Measurements from ENCODE around the gene VSIG8.

Gene VSIG8

GRCh38 chr1:159860456-159860855, 2.0 kb downstream of the VSIG8 start:
- H3K9me3 ChIP-seq (ENCODE audit: insufficient read depth, low read length), result no peaks in the 10 kb centered on the region
- no peak overlapping the region for H3K27ac ChIP-seq (ENCODE audit: low read length)
- no peaks in the 10 kb centered on the region for H3K4me1 ChIP-seq (ENCODE audit: low read length)
- H3K9ac ChIP-seq (ENCODE audit: low read length), result no peak overlapping the region
- H4K20me1 ChIP-seq (ENCODE audit: insufficient read depth, low read length), result no peaks in the 10 kb centered on the region
- no peak for TF ChIP-seq CTCF (IDR thresholded peaks at IDR 0.05; ENCODE audit: low read depth, low read length)
- no peak for TF ChIP-seq EZH2phosphoT487 (IDR thresholded peaks at IDR 0.05; ENCODE audit: low read depth)
- H3K79me2 ChIP-seq (ENCODE audit: low read length), result no peaks in the 10 kb centered on the region
- H3K4me2 ChIP-seq (ENCODE audit: low read length), result no peak overlapping the region
- H3K27me3 ChIP-seq (ENCODE audit: low read depth, low read length), result peaks cover 19% of the 10 kb centered on the region
- H3K36me3 ChIP-seq (replicated peaks; ENCODE audit: low read depth, low read length), result no peaks in the 10 kb centered on the region
- H3K4me3 ChIP-seq (ENCODE audit: low read length), result no peak overlapping the region
- no peak overlapping the region for H2AFZ ChIP-seq (ENCODE audit: low read depth, low read length)

GRCh38 chr1:159859767-159860322, 2.6 kb downstream of the VSIG8 start:
- Histone ChIP-seq H3K4me2 (ENCODE audit: low read length) (no peak overlapping the region), H3K9me3 (ENCODE audit: insufficient read depth, low read length) (no peaks in the 10 kb centered on the region), H3K27me3 (ENCODE audit: low read depth, low read length) (peaks cover 22% of the 10 kb centered on the region), H3K27ac (ENCODE audit: low read length) (no peak overlapping the region), H3K79me2 (ENCODE audit: low read length) (no peaks in the 10 kb centered on the region), H3K4me1 (ENCODE audit: low read length) (no peaks in the 10 kb centered on the region), H4K20me1 (ENCODE audit: insufficient read depth, low read length) (no peaks in the 10 kb centered on the region), H3K9ac (ENCODE audit: low read length) (no peak overlapping the region), H3K36me3 (replicated peaks; ENCODE audit: low read depth, low read length) (no peaks in the 10 kb centered on the region), H3K4me3 (ENCODE audit: low read length) (no peak overlapping the region), H2AFZ (ENCODE audit: low read depth, low read length) (no peak overlapping the region)
- TF ChIP-seq CTCF (IDR thresholded peaks at IDR 0.05; ENCODE audit: low read depth, low read length), result no peak
- TF ChIP-seq EZH2phosphoT487 (IDR thresholded peaks at IDR 0.05; ENCODE audit: low read depth), result no peak

- no peak overlapping the region for H2AFZ ChIP-seq (ENCODE audit: low read depth, low read length)
- H3K4me3 ChIP-seq (ENCODE audit: low read length), result no peak overlapping the region
- H3K9ac ChIP-seq (ENCODE audit: low read length), result no peak overlapping the region
- no peaks in the 10 kb centered on the region for H4K20me1 ChIP-seq (ENCODE audit: insufficient read depth, low read length)
- no peaks in the 10 kb centered on the region for H3K36me3 ChIP-seq (replicated peaks; ENCODE audit: low read depth, low read length)
- TF ChIP-seq CTCF (IDR thresholded peaks at IDR 0.05; ENCODE audit: low read depth, low read length) (no peak), EZH2phosphoT487 (IDR thresholded peaks at IDR 0.05; ENCODE audit: low read depth) (no peak)
- no peak overlapping the region for H3K4me2 ChIP-seq (ENCODE audit: low read length)
- no peaks in the 10 kb centered on the region for H3K4me1 ChIP-seq (ENCODE audit: low read length)
- no peaks in the 10 kb centered on the region for H3K79me2 ChIP-seq (ENCODE audit: low read length)
- H3K9me3 ChIP-seq (ENCODE audit: insufficient read depth, low read length), result no peaks in the 10 kb centered on the region
- H3K27me3 ChIP-seq (ENCODE audit: low read depth, low read length), result peaks cover 27% of the 10 kb centered on the region
- H3K27ac ChIP-seq (ENCODE audit: low read length), result no peak overlapping the region
Measured at GRCh38 chr1:159857889-159858288, 4.6 kb downstream of the VSIG8 start.

GRCh38 chr1:159856576-159856975, 5.9 kb downstream of the VSIG8 start:
- Histone ChIP-seq H3K4me2 (ENCODE audit: low read length) (no peak overlapping the region), H4K20me1 (ENCODE audit: insufficient read depth, low read length) (no peaks in the 10 kb centered on the region), H3K4me3 (ENCODE audit: low read length) (no peak overlapping the region), H2AFZ (ENCODE audit: low read depth, low read length) (no peak overlapping the region), H3K79me2 (ENCODE audit: low read length) (no peaks in the 10 kb centered on the region), H3K4me1 (ENCODE audit: low read length) (no peaks in the 10 kb centered on the region), H3K27ac (ENCODE audit: low read length) (no peak overlapping the region), H3K9me3 (ENCODE audit: insufficient read depth, low read length) (no peaks in the 10 kb centered on the region), H3K9ac (ENCODE audit: low read length) (no peak overlapping the region), H3K27me3 (ENCODE audit: low read depth, low read length) (peaks cover 19% of the 10 kb centered on the region), H3K36me3 (replicated peaks; ENCODE audit: low read depth, low read length) (no peaks in the 10 kb centered on the region)
- no peak for TF ChIP-seq EZH2phosphoT487 (IDR thresholded peaks at IDR 0.05; ENCODE audit: low read depth)
- no peak for TF ChIP-seq CTCF (IDR thresholded peaks at IDR 0.05; ENCODE audit: low read depth, low read length)

Measured in OCI-LY3 (cell line).